ENCODE data around the gene CNTN6.

DNA sequence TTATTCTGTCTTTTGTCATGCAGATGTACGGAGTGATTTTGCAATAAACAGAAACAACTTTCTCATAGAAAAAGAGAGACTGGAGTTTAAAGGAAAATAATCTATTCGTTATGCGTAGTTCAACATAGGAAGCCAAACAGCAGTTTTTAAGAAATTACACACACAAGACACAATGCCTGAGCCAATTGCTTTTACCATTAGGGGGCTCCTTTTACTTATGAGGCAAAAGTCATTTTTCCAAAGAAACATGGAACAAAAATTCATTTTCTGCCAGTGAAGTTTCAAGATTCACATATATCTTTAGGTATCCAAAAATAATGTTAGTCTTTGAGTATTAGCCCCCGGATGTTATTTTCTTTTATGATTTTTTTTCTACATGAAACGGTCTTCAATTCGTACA lies 10.7 kb downstream of the CNTN6 start:
- TF ChIP-seq TCF7L2 (IDR thresholded peaks at IDR 0.05; ENCODE audit: low read depth, low read length) (no peak), SIN3A (IDR thresholded peaks at IDR 0.05; ENCODE audit: borderline replicate concordance, insufficient read depth, low read depth, low read length) (no peak)
- TF ChIP-seq, protein P1, sequence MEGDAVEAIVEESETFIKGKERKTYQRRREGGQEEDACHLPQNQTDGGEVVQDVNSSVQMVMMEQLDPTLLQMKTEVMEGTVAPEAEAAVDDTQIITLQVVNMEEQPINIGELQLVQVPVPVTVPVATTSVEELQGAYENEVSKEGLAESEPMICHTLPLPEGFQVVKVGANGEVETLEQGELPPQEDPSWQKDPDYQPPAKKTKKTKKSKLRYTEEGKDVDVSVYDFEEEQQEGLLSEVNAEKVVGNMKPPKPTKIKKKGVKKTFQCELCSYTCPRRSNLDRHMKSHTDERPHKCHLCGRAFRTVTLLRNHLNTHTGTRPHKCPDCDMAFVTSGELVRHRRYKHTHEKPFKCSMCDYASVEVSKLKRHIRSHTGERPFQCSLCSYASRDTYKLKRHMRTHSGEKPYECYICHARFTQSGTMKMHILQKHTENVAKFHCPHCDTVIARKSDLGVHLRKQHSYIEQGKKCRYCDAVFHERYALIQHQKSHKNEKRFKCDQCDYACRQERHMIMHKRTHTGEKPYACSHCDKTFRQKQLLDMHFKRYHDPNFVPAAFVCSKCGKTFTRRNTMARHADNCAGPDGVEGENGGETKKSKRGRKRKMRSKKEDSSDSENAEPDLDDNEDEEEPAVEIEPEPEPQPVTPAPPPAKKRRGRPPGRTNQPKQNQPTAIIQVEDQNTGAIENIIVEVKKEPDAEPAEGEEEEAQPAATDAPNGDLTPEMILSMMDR (IDR thresholded peaks at IDR 0.05), result no peak

All from Panc1 (cell line).